ENCODE results near the gene KIR3DL2. TPM values are rescaled to one million over a fixed set of nuclear protein-coding genes. Genes with fewer than 3 reads are reported as not detected.
"Not testable (repeated sequence)": the region's sequence is repeated elsewhere in the genome, so short reads cannot be mapped to it uniquely, and the experiment has no call there.

KIR3DL2 gene
- total RNA-seq, 1 donor, result under 0.01 TPM

GRCh38 chr19:54863459-54863858 is 13.2 kb downstream of the KIR3DL2 start:
- DNase-seq (ENCODE audit: low read depth in 2 of 3, low spot score in 2 of 3), result not testable (repeated sequence)

GRCh38 chr19:54871696-54872095 is 21.5 kb downstream of the KIR3DL2 start:
- DNase-seq (ENCODE audit: low read depth in 2 of 3, low spot score in 2 of 3), result no peak

- DNase-seq (ENCODE audit: low read depth in 2 of 3, low spot score in 2 of 3), result no peak
Observed at GRCh38 chr19:54873990-54874389, 23.7 kb downstream of the KIR3DL2 start, which contains the start of gene FCAR. TSS of gene FCAR (plus strand) at chr19:54874235. CDS start at chr19:54874290, 55 bp downstream.

- DNase-seq (ENCODE audit: low read depth in 2 of 3, low spot score in 2 of 3), result peak in 2 of 3 donors; percentile 17 to 67
Observed at GRCh38 chr19:54875506-54875905, 25.3 kb downstream of the KIR3DL2 start.

- no peak for DNase-seq (ENCODE audit: low read depth in 2 of 3, low spot score in 2 of 3)
Observed at GRCh38 chr19:54877471-54877870, 27.2 kb downstream of the KIR3DL2 start.

GRCh38 chr19:54881884-54882283 is 31.6 kb downstream of the KIR3DL2 start:
- no peak for DNase-seq (ENCODE audit: low read depth in 2 of 3, low spot score in 2 of 3)

GRCh38 chr19:54882758-54883157 is 32.5 kb downstream of the KIR3DL2 start:
- peak in 2 of 3 donors; percentile 46 to 69 for DNase-seq (ENCODE audit: low read depth in 2 of 3, low spot score in 2 of 3)

GRCh38 chr19:54883228-54883627 is 33.0 kb downstream of the KIR3DL2 start:
- DNase-seq (ENCODE audit: low read depth in 2 of 3, low spot score in 2 of 3), result no peak

- DNase-seq (ENCODE audit: low read depth in 2 of 3, low spot score in 2 of 3), result no peak
Observed at GRCh38 chr19:54888239-54888638, 38.0 kb downstream of the KIR3DL2 start.

- no peak for DNase-seq (ENCODE audit: low read depth in 2 of 3, low spot score in 2 of 3)
Observed at GRCh38 chr19:54889566-54889965, 39.3 kb downstream of the KIR3DL2 start.

GRCh38 chr19:54893406-54893805 is 43.2 kb downstream of the KIR3DL2 start:
- DNase-seq (ENCODE audit: low read depth in 2 of 3, low spot score in 2 of 3), result no peak

- DNase-seq (ENCODE audit: low read depth in 2 of 3, low spot score in 2 of 3), result not testable (repeated sequence)
Observed at GRCh38 chr19:54894106-54894505, 43.9 kb downstream of the KIR3DL2 start.

- no peak for DNase-seq (ENCODE audit: low read depth in 2 of 3, low spot score in 2 of 3)
Observed at GRCh38 chr19:54896036-54896435, 45.8 kb downstream of the KIR3DL2 start.

- DNase-seq (ENCODE audit: low read depth in 2 of 3, low spot score in 2 of 3), result not testable (repeated sequence)
Observed at GRCh38 chr19:54898685-54899084, 48.4 kb downstream of the KIR3DL2 start.

- DNase-seq (ENCODE audit: low read depth in 2 of 3, low spot score in 2 of 3), result not testable (repeated sequence)
Observed at GRCh38 chr19:54899646-54900045, 49.4 kb downstream of the KIR3DL2 start.

GRCh38 chr19:54901153-54901552 is 50.9 kb downstream of the KIR3DL2 start:
- not testable (repeated sequence) for DNase-seq (ENCODE audit: low read depth in 2 of 3, low spot score in 2 of 3)

GRCh38 chr19:54902061-54902460 is 51.8 kb downstream of the KIR3DL2 start:
- no peak for DNase-seq (ENCODE audit: low read depth in 2 of 3, low spot score in 2 of 3)

- DNase-seq (ENCODE audit: low read depth in 2 of 3, low spot score in 2 of 3), result no peak
Observed at GRCh38 chr19:54903303-54903702, 53.1 kb downstream of the KIR3DL2 start.

GRCh38 chr19:54904261-54904660 is 54.0 kb downstream of the KIR3DL2 start:
- not testable (repeated sequence) for DNase-seq (ENCODE audit: low read depth in 2 of 3, low spot score in 2 of 3)

GRCh38 chr19:54905421-54905802 is 55.2 kb downstream of the KIR3DL2 start:
- DNase-seq (ENCODE audit: low read depth in 2 of 3, low spot score in 2 of 3), result peak in 1 of 3 donors; percentile 36

GRCh38 chr19:54905803-54906511 is 55.7 kb downstream of the KIR3DL2 start, which contains the start of gene NCR1:
TSS of gene NCR1 (plus strand) at chr19:54906148. CDS start at chr19:54906188, 40 bp downstream.
- peak in 1 of 3 donors; percentile 45 for DNase-seq (ENCODE audit: low read depth in 2 of 3, low spot score in 2 of 3)

GRCh38 chr19:54906819-54907218 is 56.6 kb downstream of the KIR3DL2 start:
- DNase-seq (ENCODE audit: low read depth in 2 of 3, low spot score in 2 of 3), result no peak
